HCT116 (cell line): Measurements from ENCODE around the gene PAGE4.

ENCODE experiments used
- EZH2phosphoT487 ChIP-seq: fragments of 200-600 bp; IDR thresholded peaks from 2 replicates; pipeline ENCODE4 v1.6.1; 2018; ENCODE audit warnings: antibody characterized with exemption, borderline replicate concordance
- JUND ChIP-seq: IDR thresholded peaks from 2 replicates; pipeline ENCODE4 v1.6.1; 2012
- POLR2AphosphoS5 ChIP-seq: IDR thresholded peaks from 2 replicates; pipeline ENCODE4 v1.6.1; 2011; ENCODE audit warnings: mild to moderate bottlenecking, low read depth, low read length, moderate library complexity
- SIN3A ChIP-seq: IDR thresholded peaks from 2 replicates; pipeline ENCODE4 v1.6.1; 2012; ENCODE audit warnings: low read depth
- SP1 ChIP-seq: IDR thresholded peaks from 2 replicates; pipeline ENCODE4 v1.6.1; 2012; ENCODE audit warnings: low read depth
- TCF7L2 ChIP-seq: IDR thresholded peaks from 2 replicates; pipeline ENCODE4 v1.7.0; 2011; ENCODE audit warnings: borderline replicate concordance, inconsistent platforms; ENCODE audit not compliant: insufficient read depth, insufficient read length; ENCODE audit errors: extremely low read depth
- ZNF274 ChIP-seq: fragments of 200-500 bp; sonication (Bioruptor generic); IDR thresholded peaks from 2 replicates; pipeline ENCODE4 v1.6.1; 2014; ENCODE audit warnings: mild to moderate bottlenecking, low read depth, low read length, inconsistent platforms
- TF ChIP-seq, protein P1 (sequence below), 3 experiments: fragments of 200-600 bp in 1 of 3; sonication (generic) in 1 of 3; IDR thresholded peaks in 2 of 3; conservative IDR thresholded peaks in 1 of 3; 2 replicates each; pipeline ENCODE4 v1.5.1; 2012 to 2017; ENCODE audit warnings: low read depth in 2 of 3, low read length in 2 of 3, antibody characterized with exemption in 1 of 3, borderline replicate concordance in 1 of 3, control low read depth in 1 of 3, mild to moderate bottlenecking in 1 of 3, mixed read lengths in 1 of 3, mixed run types in 1 of 3, moderate library complexity in 1 of 3; ENCODE audit not compliant: insufficient read depth in 1 of 3
- TF ChIP-seq, protein P2 (sequence below): IDR thresholded peaks from 2 replicates; pipeline ENCODE4 v1.6.1; 2012; ENCODE audit warnings: low read depth

DNA sequence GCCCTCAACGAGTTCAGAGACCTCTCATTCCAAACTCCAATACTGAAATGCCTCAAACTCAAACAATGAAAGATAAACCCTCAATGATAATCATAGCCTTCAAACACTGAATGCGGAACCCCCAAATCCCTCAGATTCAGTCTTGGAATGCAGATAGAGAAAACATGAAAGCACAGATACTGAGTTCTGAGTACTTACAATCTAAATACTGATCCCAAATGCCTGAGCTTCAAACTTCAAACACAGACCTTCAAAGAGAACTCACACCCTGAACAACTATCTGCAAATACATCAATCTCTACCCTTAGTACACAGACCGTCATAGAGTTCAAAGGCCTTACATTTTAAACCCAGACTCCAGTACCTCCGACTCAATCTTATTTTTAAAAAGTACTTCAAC lies 16.9 kb upstream of the PAGE4 start:
- TF ChIP-seq, protein P1, sequence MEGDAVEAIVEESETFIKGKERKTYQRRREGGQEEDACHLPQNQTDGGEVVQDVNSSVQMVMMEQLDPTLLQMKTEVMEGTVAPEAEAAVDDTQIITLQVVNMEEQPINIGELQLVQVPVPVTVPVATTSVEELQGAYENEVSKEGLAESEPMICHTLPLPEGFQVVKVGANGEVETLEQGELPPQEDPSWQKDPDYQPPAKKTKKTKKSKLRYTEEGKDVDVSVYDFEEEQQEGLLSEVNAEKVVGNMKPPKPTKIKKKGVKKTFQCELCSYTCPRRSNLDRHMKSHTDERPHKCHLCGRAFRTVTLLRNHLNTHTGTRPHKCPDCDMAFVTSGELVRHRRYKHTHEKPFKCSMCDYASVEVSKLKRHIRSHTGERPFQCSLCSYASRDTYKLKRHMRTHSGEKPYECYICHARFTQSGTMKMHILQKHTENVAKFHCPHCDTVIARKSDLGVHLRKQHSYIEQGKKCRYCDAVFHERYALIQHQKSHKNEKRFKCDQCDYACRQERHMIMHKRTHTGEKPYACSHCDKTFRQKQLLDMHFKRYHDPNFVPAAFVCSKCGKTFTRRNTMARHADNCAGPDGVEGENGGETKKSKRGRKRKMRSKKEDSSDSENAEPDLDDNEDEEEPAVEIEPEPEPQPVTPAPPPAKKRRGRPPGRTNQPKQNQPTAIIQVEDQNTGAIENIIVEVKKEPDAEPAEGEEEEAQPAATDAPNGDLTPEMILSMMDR (IDR thresholded peaks at IDR 0.05 in 2 of 3, conservative IDR thresholded peaks at IDR 0.05 in 1 of 3; ENCODE audit: borderline replicate concordance in 1 of 3, insufficient read depth in 1 of 3, low read depth in 2 of 3, low read length in 2 of 3): no peak
- TF ChIP-seq JUND (no peak), SIN3A (no peak), ZNF274 (no peak), TCF7L2 (no peak), POLR2AphosphoS5 (no peak), EZH2phosphoT487 (no peak), SP1 (no peak)
- TF ChIP-seq, protein P2, sequence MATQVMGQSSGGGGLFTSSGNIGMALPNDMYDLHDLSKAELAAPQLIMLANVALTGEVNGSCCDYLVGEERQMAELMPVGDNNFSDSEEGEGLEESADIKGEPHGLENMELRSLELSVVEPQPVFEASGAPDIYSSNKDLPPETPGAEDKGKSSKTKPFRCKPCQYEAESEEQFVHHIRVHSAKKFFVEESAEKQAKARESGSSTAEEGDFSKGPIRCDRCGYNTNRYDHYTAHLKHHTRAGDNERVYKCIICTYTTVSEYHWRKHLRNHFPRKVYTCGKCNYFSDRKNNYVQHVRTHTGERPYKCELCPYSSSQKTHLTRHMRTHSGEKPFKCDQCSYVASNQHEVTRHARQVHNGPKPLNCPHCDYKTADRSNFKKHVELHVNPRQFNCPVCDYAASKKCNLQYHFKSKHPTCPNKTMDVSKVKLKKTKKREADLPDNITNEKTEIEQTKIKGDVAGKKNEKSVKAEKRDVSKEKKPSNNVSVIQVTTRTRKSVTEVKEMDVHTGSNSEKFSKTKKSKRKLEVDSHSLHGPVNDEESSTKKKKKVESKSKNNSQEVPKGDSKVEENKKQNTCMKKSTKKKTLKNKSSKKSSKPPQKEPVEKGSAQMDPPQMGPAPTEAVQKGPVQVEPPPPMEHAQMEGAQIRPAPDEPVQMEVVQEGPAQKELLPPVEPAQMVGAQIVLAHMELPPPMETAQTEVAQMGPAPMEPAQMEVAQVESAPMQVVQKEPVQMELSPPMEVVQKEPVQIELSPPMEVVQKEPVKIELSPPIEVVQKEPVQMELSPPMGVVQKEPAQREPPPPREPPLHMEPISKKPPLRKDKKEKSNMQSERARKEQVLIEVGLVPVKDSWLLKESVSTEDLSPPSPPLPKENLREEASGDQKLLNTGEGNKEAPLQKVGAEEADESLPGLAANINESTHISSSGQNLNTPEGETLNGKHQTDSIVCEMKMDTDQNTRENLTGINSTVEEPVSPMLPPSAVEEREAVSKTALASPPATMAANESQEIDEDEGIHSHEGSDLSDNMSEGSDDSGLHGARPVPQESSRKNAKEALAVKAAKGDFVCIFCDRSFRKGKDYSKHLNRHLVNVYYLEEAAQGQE: no peak
